ENCODE measurements around the gene UQCRFS1.

DNA sequence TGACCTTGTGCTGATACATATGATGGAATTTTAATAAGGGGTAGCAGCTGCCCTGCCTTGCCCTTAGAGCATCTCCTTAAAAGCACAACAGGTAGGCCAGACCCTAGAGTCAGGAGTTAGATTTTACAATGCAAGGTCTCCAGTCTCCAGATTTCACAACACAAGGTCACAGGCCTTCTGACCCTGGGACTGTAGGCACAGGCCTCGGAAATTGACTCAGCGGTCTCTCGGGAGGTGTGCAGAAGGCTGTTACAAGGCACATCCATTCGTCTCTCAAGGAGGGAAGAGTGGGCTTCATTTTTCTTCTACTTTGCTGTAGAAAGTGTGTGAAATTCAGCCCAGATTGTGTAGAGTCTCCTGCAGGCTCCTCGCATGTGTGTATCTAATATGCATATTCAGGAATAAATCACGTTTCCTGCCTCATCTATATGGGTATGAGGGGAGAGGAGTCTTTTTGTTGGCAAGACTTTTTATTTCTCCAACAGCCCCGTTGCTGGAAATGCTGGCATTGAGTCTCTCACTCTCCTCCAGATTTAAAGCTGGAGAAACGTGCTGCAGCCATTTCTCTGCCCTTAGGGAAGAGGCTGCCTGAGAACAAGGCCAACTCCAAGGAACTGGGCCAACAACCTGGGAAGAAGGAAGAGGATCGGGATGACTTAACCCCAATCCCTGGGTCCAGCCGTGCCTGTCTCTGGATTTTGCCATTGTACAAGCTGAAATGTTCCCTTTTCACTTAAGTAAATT, 24.5 kb downstream of the UQCRFS1 start:
- no peak for TF ChIP-seq POLR2A (IDR thresholded peaks at IDR 0.05)
- TF ChIP-seq, protein P1, sequence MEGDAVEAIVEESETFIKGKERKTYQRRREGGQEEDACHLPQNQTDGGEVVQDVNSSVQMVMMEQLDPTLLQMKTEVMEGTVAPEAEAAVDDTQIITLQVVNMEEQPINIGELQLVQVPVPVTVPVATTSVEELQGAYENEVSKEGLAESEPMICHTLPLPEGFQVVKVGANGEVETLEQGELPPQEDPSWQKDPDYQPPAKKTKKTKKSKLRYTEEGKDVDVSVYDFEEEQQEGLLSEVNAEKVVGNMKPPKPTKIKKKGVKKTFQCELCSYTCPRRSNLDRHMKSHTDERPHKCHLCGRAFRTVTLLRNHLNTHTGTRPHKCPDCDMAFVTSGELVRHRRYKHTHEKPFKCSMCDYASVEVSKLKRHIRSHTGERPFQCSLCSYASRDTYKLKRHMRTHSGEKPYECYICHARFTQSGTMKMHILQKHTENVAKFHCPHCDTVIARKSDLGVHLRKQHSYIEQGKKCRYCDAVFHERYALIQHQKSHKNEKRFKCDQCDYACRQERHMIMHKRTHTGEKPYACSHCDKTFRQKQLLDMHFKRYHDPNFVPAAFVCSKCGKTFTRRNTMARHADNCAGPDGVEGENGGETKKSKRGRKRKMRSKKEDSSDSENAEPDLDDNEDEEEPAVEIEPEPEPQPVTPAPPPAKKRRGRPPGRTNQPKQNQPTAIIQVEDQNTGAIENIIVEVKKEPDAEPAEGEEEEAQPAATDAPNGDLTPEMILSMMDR (IDR thresholded peaks at IDR 0.05), result no peak

All from Peyer's patch (tissue), 4 donors.